HepG2 (cell line): ENCODE measurements around the gene DNAJC12. TPM values are rescaled to one million over a fixed set of nuclear protein-coding genes. Genes with fewer than 3 reads are reported as not detected.
A peak's percentile ranks its signal among the peaks of the same experiment; 100 is the strongest.

ENCODE experiments used
- CCAR2 ChIP-seq: fragments of 200-400 bp; formaldehyde crosslinking; optimal IDR thresholded peaks from 2 replicates; pipeline ENCODE3; 2018; ENCODE audit warnings: low read depth, mild to moderate bottlenecking, low read length, moderate library complexity
- CEBPZ ChIP-seq: IDR thresholded peaks from 2 replicates; pipeline ENCODE4 v1.6.1; 2012; ENCODE audit warnings: low read length, improper control_type of control experiment
- GLI4 ChIP-seq: sonication (generic); formaldehyde crosslinking; IDR thresholded peaks from 2 replicates; pipeline ENCODE4 v1.5.1; 2020; ENCODE audit warnings: missing genetic modification reagents, mild to moderate bottlenecking, moderate library complexity, borderline replicate concordance
- KLF13 ChIP-seq: sonication (generic); formaldehyde crosslinking; IDR thresholded peaks from 2 replicates; pipeline ENCODE4 v1.4.0; 2020; ENCODE audit warnings: mild to moderate bottlenecking, missing genetic modification reagents
- MLXIP ChIP-seq: sonication (generic); formaldehyde crosslinking; IDR thresholded peaks from 2 replicates; pipeline ENCODE4 v1.9.0; 2021; ENCODE audit warnings: missing genetic modification reagents, borderline replicate concordance
- SNAPC5 ChIP-seq: sonication (generic); formaldehyde crosslinking; IDR thresholded peaks from 2 replicates; pipeline ENCODE4 v1.8.1; 2023; ENCODE audit warnings: mild to moderate bottlenecking, missing genetic modification reagents, borderline replicate concordance
- ZBTB3 ChIP-seq: sonication (generic); formaldehyde crosslinking; IDR thresholded peaks from 2 replicates; pipeline ENCODE4 v1.4.0; 2020; ENCODE audit warnings: low read depth, mild to moderate bottlenecking, moderate library complexity, missing genetic modification reagents, borderline replicate concordance
- ZBTB39 ChIP-seq: sonication (generic); formaldehyde crosslinking; IDR thresholded peaks from 2 replicates; pipeline ENCODE4 v1.5.0; 2020; ENCODE audit warnings: missing genetic modification reagents
- ZNF232 ChIP-seq: sonication (generic); formaldehyde crosslinking; IDR thresholded peaks from 2 replicates; pipeline ENCODE4 v1.4.0; 2020; ENCODE audit warnings: missing genetic modification reagents, borderline replicate concordance
- ZNF512B ChIP-seq: sonication (generic); formaldehyde crosslinking; IDR thresholded peaks from 2 replicates; pipeline ENCODE4 v1.5.1; 2020; ENCODE audit warnings: missing genetic modification reagents, mild to moderate bottlenecking, borderline replicate concordance
- ZNF704 ChIP-seq: sonication (generic); formaldehyde crosslinking; IDR thresholded peaks from 2 replicates; pipeline ENCODE4 v1.8.1; 2023; ENCODE audit warnings: mild to moderate bottlenecking, inconsistent platforms, moderate library complexity, missing genetic modification reagents, borderline replicate concordance
- ZNF775 ChIP-seq: sonication (generic); formaldehyde crosslinking; IDR thresholded peaks from 2 replicates; pipeline ENCODE4 v1.4.0; 2020; ENCODE audit warnings: missing genetic modification reagents, mild to moderate bottlenecking, moderate library complexity, borderline replicate concordance
- ZNF850 ChIP-seq: sonication (generic); formaldehyde crosslinking; conservative IDR thresholded peaks from 2 replicates; pipeline ENCODE4 v1.9.0; 2021; ENCODE audit warnings: mild to moderate bottlenecking, missing genetic modification reagents
- ZNF883 ChIP-seq: sonication (generic); formaldehyde crosslinking; IDR thresholded peaks from 2 replicates; pipeline ENCODE4 v1.5.1; 2020; ENCODE audit warnings: mild to moderate bottlenecking, missing genetic modification reagents; ENCODE audit errors: not compliant biosample characterization
- polyA plus RNA-seq, 8 experiments: library from polyadenylated mRNA; depleted of rRNA in 3 of 8; stranded (reverse) in 7 of 8; unstranded in 1 of 8; fragments of >200 nt; fragmentation: Illumina TruSeq in 4 of 8; extraction: Trizol in 4 of 8; gene quantifications; 2 replicates each; pipeline versions ENCODE4 v1.2.1 to v1.2.3, GENCODE V29; 2011 to 2016; ENCODE audit warnings: low read depth in 4 of 8, missing spikeins in 1 of 8, mixed read lengths in 1 of 8; ENCODE audit not compliant: insufficient read depth in 1 of 8
- total RNA-seq, 5 experiments: library from RNA; depleted of rRNA; stranded (reverse); fragments of >200 nt; fragmentation: Illumina TruSeq; extraction: Trizol; gene quantifications; 2 replicates each; pipeline ENCODE4 v1.2.3, GENCODE V29; 2016; ENCODE audit warnings: low read depth in 1 of 5

The DNAJC12 gene
- total and polyA plus RNA-seq, 2 of the 13 experiments (the other 11 are each of a cell fraction or from before 2014, with no cell fraction given) = 11.6 to 43.9 TPM

- TF ChIP-seq CCAR2 (no peak), KLF13 (CRISPR knock-in tag) (no peak), ZNF704 (CRISPR knock-in tag) (no peak; the same call in 1 of the 2 replicates), CEBPZ (no peak), ZNF883 (peak; percentile 53), ZBTB3 (CRISPR knock-in tag) (no peak), SNAPC5 (CRISPR knock-in tag) (no peak), MLXIP (no peak), ZNF775 (no peak), ZBTB39 (CRISPR knock-in tag) (peak; percentile 93), GLI4 (CRISPR knock-in tag) (no peak), ZNF850 (CRISPR knock-in tag) (no peak), ZNF512B (CRISPR knock-in tag) (no peak), ZNF232 (CRISPR knock-in tag) (no peak)
Observed at GRCh38 chr10:67849331-67850011, 11.5 kb upstream of the DNAJC12 start (continued).
